GM10248 (cell line): ENCODE data around the gene SYT8.

Source experiments
- CTCF ChIA-PET: fragments of 300-600 bp; sonication (Branson Sonifier 250); formaldehyde crosslinking; extraction: SDS; loops from one replicate; lab custom pipeline; 2021; ENCODE audit warnings: antibody characterized with exemption; lab: Yijun Ruan, JAX
- POLR2A ChIA-PET: fragments of 350-650 bp; sonication (Branson Sonifier 250); formaldehyde crosslinking; extraction: SDS; loops from one replicate; lab custom pipeline; 2020; ENCODE audit warnings: antibody characterized with exemption; lab: Yijun Ruan, JAX
- DNase-seq: peaks from one replicate; pipeline ENCODE4 v3.0.0; 2012; ENCODE audit errors: extremely low spot score
- TF ChIP-seq, protein P1 (sequence below): IDR thresholded peaks from 2 replicates; pipeline ENCODE4 v1.5.1; 2012; ENCODE audit warnings: mild to moderate bottlenecking, low read depth; ENCODE audit errors: extremely low read depth, missing control alignments, control extremely low read depth

SYT8 gene

DNA sequence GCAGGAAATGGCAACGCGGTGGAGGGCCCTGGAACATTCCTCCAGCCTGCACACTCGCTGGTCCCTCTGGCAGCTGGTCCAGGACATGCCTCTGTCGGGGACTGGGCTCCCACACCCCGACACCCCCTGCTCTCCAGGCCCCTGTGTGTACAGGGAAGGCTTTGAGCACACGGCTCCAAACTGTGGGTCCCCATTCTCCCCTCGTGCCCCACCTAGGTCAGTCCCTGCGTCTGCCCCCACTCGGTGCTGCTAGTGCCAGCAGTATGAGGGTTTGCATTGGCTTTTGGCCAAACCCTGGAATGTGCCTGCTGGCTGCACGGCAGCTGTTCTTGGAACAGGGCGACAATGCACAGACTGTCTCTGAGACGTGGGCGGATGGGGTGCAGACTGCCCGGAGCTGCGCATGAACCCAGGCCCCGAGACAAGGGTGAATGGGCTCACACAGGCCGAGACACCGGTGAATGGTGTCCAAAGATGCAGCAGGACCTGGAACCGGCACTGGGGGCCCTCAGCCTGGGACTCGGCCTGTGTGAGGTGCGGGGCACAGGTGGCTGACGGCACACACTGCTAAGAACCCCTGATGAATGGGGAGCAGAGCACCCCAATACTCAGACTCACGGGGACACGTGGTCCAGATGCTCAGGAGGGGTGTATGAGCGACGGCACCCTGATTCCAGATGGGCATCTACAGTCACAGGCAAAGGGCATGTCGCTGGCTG, 7.5 kb upstream of the SYT8 start:
- TF ChIP-seq, protein P1, sequence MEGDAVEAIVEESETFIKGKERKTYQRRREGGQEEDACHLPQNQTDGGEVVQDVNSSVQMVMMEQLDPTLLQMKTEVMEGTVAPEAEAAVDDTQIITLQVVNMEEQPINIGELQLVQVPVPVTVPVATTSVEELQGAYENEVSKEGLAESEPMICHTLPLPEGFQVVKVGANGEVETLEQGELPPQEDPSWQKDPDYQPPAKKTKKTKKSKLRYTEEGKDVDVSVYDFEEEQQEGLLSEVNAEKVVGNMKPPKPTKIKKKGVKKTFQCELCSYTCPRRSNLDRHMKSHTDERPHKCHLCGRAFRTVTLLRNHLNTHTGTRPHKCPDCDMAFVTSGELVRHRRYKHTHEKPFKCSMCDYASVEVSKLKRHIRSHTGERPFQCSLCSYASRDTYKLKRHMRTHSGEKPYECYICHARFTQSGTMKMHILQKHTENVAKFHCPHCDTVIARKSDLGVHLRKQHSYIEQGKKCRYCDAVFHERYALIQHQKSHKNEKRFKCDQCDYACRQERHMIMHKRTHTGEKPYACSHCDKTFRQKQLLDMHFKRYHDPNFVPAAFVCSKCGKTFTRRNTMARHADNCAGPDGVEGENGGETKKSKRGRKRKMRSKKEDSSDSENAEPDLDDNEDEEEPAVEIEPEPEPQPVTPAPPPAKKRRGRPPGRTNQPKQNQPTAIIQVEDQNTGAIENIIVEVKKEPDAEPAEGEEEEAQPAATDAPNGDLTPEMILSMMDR = no peak
- POLR2A ChIA-PET = no interaction called here
- DNase-seq = no peak
- CTCF ChIA-PET = interaction anchor here (1.3 to 3.6 kb wide), 4 partner anchors 55 to 325 kb away, joined by 4 to 23 read pairs (median 12); no protein-coding TSS in a partner anchor

DNA sequence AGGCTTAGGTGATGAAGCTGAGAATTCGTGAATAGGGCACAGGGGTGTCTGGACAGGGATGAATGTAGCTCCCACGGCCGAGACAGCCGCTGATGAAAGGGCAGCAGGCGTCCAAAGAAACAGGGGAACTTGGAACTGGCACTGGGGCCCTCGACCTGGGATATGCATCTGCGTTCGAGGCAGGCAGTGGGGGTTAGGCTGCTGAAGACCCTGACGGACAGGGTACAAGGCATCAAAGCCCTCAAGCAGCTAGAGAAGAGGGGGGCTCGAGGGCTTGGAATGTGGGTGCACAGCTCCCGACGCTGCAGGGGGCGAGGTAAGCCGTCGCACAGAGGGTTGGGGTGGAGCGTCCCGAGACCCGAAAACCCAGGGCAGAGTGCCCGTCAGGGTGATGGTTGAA, 6.9 kb upstream of the SYT8 start:
- POLR2A ChIA-PET = no interaction called here
- CTCF ChIA-PET = interaction anchor here (1.0 to 3.6 kb wide), 5 partner anchors 55 to 324 kb away, joined by 3 to 23 read pairs (median 5); no protein-coding TSS in a partner anchor
- DNase-seq = no peak
- TF ChIP-seq, protein P1 = no peak

DNA sequence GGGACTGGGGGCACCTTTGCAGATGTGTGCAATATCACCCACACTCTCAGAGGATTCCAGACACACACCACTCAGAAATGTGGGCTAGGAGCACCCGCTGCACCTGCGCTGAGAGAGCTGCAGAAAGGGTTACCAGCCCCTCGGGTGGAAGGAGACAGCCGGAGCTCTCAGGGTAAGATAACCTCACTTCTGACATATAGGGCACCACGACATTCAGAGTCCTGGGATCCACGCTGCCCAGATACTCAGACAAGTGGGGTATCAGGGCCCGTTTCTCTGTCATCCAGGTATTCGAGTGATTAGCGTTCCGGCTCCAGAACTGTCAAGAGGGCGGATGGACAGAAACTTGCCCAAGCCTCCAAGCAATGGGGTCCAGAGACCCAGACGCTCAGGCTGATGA, 6.2 kb upstream of the SYT8 start:
- TF ChIP-seq, protein P1 = no peak
- DNase-seq = no peak
- ChIA-PET POLR2A (no interaction called here), CTCF (interaction anchor here (1.0 to 3.6 kb wide), 4 partner anchors 135 to 323 kb away, joined by 3 to 23 read pairs (median 12); no protein-coding TSS in a partner anchor)

DNA sequence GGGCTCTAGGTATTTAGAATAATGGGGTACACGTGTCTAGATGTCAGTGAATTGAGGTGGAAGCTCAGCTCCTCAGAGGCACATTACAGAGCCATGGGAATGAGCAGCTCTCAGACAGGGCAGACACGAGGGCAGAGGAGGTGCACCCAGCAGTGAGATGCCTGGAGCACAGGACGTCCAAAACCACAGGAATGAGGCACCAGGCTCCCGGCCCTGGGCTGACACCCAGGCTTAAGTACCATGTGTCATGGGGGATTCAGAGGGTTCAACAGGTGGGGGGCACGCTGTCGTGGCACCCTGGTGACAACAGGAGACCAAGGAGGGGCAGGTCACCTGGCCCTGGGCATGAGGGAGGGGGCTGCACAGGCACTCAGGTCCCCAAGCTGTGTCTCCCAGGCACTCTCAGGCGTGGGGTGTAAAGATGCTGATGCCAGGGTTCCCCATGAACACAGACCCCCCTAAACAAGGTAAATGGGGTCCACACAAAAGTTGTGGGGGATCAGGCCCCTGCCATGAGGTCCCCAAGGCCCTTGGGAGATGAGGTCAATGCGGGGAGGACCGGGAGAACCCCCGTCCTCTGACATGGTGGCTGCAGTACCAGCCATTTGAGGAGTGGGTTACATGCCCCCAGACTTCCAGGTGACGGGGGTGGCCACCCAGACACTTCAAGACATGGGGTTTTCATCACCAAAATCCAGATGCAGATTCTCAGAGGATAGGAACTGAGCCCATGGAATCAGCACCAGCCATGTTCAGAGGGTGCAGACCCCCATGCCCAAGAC, 5.6 kb upstream of the SYT8 start:
- no peak for DNase-seq

DNA sequence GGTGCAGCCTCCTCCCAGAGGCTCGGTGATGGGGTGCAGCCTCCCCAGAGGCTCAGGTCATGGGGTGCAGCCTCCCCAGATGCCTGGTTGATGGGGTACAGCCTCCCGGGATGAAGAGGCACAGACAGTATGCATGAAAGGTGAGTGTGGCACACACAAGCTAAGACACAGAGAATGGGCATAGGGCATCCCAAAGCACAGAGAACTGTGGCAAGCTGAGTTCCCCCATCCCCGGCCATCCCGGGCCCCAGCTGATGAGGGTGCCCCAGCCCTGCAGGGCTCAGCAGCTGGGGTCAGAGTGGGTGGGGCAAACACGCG, 4.8 kb upstream of the SYT8 start:
- ChIA-PET POLR2A (no interaction called here), CTCF (interaction anchor here (1.0 to 7.6 kb wide), 9 partner anchors 9 to 320 kb away, joined by 3 to 352 read pairs (median 5); partner anchors contain the start of gene KRTAP5-6)
- DNase-seq = no peak
- TF ChIP-seq, protein P1 = no peak

More for the DNA sequence above, 5.6 kb upstream of the SYT8 start:
- ChIA-PET CTCF (interaction anchor here (1.0 to 7.6 kb wide), 8 partner anchors 9 to 323 kb away, joined by 3 to 352 read pairs (median 20); no protein-coding TSS in a partner anchor), POLR2A (no interaction called here)
- TF ChIP-seq, protein P1 = no peak
